ENCODE data around the gene PCDHA5.
"Not testable (repeated sequence)": the region's sequence is repeated elsewhere in the genome, so short reads cannot be mapped to it uniquely, and the experiment has no call there.

PCDHA5 gene

DNA sequence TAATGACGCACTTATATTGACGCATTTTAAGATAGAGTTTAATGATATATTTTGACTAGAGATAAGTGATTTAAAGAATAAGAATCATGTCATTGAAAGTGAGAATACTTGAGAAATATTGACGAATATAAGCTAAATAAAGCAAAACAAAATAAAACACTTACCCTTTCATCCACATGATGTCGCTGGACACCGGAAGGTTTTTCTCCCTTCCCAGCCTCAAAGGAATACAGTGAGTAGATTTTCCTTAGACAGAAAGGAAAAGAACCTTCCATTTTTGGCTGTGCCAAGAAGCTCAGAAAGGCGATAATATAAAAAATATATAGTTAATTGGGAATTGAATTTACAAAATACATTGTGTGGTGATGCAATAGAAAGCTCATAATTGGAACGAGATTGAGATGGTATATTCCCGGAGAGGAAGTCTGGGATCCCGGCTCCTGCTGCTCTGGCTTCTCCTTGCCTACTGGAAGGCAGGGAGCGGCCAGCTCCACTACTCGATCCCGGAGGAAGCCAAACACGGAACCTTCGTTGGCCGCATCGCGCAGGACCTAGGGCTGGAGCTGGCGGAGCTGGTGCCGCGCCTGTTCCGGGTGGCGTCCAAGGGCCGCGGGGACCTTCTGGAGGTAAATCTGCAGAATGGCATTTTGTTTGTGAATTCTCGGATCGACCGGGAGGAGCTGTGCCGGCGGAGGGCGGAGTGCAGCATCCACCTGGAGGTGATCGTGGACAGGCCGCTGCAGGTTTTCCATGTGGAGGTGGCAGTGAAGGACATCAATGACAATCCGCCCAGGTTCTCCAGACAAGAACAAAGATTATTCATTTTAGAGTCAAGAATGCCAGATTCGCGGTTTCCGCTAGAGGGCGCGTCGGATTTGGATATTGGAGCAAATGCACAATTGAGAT lies at the start of gene PCDHA5:
Gene PCDHA5, plus strand, starts transcription at position 239 of the 906 bp plus-strand sequence.
- no peak for DNase-seq

GRCh38 chr5:140780512-140780911 lies 40.9 kb upstream of the PCDHA5 start:
- no peak for DNase-seq

GRCh38 chr5:140785905-140786686 lies 35.3 kb upstream of the PCDHA5 start, which contains the start of gene PCDHA1:
PCDHA1 (plus strand) TSS chr5:140786140.
- DNase-seq, result no peak

DNA sequence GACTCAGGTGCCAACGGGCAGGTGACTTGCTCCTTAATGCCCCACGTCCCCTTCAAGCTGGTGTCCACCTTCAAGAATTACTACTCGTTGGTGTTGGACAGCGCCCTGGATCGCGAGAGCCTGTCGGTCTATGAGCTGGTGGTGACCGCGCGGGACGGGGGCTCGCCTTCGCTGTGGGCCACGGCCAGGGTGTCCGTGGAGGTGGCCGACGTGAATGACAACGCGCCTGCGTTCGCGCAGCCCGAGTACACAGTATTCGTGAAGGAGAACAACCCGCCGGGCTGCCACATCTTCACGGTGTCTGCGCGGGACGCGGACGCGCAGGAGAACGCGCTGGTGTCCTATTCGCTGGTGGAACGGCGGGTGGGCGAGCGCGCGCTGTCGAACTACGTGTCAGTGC lies 34.0 kb upstream of the PCDHA5 start:
- DNase-seq, result not testable (repeated sequence)

- not testable (repeated sequence) for DNase-seq
Measured at GRCh38 chr5:140787849-140788504, 33.4 kb upstream of the PCDHA5 start.

DNA sequence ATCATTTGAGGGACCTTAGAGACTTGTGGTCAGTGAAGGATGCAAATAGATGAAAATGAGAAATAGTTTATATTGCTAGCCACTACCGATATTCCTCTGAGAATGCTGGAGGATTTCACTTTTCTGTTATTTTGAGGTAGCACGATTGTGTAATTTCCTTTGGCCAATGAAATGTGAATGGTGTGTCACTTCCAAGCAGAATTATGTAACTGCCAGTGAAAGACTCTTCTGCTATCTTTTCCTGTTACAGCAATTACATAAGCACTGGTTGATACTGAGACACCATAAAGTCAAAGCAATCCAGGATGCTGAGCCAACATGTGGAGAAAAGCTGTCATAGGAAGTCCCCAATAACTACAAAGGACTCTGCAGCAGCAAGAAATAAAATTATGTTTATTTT lies 30.3 kb upstream of the PCDHA5 start:
- no peak for DNase-seq

- DNase-seq, result no peak
Measured at GRCh38 chr5:140794595-140795258, 26.7 kb upstream of the PCDHA5 start, which contains the start of gene PCDHA2. PCDHA2 (plus strand) TSS chr5:140794852.

DNA sequence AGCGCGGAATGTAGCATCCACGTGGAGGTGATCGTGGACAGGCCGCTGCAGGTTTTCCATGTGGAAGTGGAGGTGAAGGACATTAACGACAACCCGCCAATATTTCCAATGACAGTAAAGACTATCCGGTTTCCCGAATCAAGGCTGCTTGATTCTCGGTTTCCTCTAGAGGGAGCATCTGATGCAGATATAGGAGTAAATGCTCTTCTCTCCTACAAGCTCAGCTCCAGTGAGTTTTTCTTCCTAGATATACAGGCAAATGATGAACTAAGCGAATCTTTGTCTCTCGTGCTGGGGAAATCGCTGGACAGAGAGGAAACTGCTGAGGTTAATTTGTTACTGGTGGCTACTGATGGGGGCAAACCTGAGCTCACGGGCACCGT lies 26.2 kb upstream of the PCDHA5 start:
- DNase-seq, result no peak

GRCh38 chr5:140796072-140796717 lies 25.2 kb upstream of the PCDHA5 start:
- DNase-seq, result not testable (repeated sequence)

DNA sequence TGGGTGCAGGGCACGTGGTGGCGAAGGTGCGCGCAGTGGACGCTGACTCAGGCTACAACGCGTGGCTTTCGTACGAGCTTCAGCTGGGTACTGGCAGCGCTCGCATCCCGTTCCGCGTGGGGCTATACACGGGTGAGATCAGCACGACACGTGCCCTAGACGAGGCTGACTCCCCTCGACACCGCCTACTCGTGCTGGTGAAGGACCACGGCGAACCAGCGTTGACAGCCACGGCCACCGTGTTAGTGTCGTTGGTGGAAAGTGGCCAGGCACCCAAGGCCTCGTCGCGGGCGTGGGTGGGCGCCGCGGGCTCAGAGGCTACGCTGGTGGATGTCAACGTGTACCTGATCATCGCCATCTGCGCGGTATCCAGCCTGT lies 24.7 kb upstream of the PCDHA5 start:
- DNase-seq, result no peak

DNA sequence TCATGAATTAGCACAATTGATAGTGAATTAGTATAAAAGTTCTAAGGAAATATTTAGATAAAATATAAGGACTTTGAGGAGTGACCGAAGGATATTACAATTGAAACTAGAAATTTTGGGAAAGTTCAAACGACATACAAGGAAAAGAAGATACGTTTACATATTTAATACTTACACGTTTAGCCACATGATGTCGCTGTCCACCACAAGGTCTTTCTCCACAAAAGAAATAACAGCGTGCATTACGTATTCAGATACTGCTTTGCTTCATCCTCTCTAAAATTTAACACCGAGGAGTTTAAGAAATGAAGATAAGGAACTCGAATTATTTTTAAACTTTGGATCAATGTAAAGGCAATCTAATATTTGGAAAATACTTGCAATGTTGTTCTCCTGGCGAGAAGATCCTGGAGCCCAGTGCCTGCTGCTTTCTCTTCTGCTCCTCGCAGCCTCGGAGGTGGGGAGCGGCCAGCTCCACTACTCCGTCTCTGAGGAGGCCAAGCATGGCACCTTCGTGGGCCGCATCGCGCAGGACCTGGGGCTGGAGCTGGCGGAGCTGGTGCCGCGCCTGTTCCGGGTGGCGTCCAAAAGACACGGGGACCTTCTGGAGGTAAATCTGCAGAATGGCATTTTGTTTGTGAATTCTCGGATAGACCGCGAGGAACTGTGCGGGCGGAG lies 20.5 kb upstream of the PCDHA5 start, which contains the start of gene PCDHA3:
Gene PCDHA3, plus strand, starts transcription at position 242 of the 678 bp plus-strand sequence.
- DNase-seq, result no peak

DNA sequence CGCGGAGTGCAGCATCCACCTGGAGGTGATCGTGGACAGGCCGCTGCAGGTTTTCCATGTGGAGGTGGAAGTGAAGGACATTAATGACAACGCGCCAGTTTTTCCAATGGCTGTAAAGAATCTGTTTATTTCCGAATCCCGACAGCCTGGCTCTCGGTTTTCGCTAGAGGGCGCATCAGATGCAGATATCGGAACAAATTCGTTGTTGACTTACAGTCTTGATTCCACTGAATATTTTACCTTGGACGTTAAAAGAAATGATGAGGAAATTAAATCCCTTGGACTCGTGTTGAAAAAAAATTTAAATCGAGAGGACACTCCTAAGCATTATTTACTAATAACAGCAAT lies 19.9 kb upstream of the PCDHA5 start:
- no peak for DNase-seq

GRCh38 chr5:140802381-140802780 lies 19.0 kb upstream of the PCDHA5 start:
- DNase-seq, result not testable (repeated sequence)

GRCh38 chr5:140802781-140803271 lies 18.6 kb upstream of the PCDHA5 start:
- DNase-seq, result no peak

DNA sequence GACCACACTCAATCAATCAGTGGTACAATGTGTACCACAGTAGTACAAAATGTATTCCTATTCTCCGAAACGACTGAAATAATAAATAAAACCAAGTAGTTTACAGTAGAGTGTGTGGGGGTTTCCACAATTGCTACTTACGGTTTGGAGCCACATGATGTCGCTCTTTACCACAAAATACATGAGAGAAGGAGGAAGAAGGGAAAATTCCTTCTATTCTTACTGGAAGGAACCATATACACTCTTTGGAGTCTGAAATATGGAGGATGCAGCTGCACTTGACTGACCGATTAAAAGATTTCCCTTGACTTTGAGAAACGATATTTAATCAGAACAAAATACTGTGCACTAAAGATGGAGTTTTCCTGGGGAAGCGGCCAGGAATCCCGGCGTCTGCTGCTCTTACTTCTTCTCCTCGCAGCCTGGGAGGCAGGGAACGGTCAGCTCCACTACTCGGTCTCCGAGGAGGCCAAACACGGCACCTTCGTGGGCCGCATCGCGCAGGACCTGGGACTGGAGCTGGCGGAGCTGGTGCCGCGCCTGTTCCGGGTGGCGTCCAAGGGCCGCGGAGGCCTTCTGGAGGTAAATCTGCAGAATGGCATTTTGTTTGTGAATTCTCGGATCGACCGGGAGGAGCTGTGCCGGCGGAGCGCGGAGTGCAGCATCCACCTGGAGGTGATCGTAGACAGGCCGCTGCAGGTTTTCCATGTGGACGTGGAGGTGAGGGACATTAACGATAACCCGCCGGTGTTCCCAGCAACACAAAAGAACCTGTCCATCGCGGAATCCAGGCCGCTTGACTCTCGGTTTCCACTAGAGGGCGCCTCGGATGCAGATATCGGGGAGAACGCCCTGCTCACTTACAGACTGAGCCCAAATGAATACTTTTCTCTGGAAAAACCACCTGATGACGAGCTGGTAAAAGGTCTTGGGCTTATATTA lies 14.3 kb upstream of the PCDHA5 start, which contains the start of gene PCDHA4:
Gene PCDHA4, plus strand, starts transcription at position 235 of the 942 bp plus-strand sequence.
- no peak for DNase-seq

DNA sequence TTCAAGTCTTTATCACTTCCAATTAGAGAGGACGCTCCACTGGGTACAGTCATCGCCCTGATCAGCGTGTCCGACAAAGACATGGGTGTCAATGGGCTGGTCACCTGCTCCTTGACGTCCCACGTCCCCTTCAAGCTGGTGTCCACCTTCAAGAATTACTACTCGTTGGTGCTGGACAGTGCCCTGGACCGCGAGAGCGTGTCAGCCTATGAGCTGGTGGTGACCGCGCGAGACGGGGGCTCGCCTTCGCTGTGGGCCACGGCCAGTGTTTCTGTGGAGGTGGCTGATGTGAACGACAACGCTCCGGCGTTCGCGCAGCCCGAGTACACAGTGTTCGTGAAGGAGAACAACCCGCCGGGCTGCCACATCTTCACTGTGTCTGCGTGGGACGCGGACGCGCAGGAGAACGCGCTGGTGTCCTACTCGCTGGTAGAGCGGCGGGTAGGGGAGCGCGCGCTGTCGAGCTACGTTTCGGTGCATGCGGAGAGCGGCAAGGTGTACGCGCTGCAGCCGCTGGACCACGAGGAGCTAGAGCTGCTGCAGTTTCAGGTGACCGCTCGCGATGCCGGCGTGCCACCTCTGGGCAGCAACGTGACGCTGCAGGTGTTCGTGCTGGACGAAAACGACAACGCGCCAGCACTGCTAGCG lies 13.0 kb upstream of the PCDHA5 start:
- not testable (repeated sequence) for DNase-seq

DNA sequence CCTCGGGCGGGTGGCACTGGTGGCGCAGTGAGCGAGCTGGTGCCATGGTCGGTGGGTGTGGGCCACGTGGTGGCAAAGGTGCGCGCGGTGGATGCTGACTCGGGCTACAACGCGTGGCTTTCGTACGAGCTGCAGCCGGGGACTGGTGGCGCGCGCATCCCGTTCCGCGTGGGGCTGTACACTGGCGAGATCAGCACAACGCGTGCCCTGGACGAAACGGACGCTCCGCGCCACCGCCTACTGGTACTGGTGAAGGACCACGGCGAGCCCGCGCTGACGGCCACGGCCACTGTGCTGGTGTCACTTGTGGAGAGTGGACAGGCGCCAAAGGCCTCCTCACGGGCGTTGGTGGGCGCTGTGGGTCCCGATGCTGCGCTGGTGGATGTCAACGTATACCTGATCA lies 12.5 kb upstream of the PCDHA5 start:
- no peak for DNase-seq

GRCh38 chr5:140822281-140822629 lies 842 bp downstream of the PCDHA5 start:
- no peak for DNase-seq

DNA sequence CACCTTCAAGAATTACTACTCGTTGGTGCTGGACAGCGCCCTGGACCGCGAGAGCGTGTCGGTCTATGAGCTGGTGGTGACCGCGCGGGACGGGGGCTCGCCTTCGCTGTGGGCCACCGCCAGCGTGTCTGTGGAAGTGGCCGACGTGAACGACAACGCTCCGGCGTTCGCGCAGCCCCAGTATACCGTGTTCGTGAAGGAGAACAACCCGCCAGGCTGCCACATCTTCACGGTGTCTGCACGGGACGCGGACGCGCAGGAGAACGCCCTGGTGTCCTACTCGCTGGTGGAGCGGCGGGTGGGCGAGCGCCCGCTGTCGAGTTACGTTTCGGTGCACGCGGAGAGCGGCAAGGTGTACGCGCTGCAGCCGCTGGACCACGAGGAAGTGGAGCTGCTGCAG lies 1.6 kb downstream of the PCDHA5 start:
- not testable (repeated sequence) for DNase-seq

DNA sequence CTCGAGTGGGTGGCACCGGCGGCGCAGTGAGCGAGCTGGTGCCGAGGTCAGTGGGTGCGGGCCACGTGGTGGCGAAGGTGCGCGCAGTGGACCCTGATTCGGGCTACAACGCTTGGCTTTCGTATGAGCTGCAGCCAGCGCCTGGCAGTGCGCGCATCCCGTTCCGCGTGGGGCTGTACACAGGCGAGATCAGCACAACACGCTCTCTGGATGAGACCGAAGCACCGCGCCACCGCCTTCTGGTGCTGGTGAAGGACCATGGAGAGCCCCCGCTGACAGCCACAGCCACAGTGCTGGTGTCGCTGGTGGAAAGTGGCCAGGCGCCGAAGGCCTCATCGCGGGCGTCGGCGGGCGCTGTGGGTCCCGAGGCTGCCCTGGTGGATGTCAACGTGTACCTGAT lies 2.1 kb downstream of the PCDHA5 start:
- DNase-seq, result no peak
